Lower leg skin (tissue), 4 donors: ENCODE data around the gene RNASE8. TPM values are rescaled to one million over a fixed set of nuclear protein-coding genes. Genes with fewer than 3 reads are reported as not detected.

Source experiments
- DNase-seq, 2 donors: peaks; one replicate each; pipeline ENCODE4 v3.0.0-alpha.2; 2019; ENCODE audit warnings: low spot score in 2 of 2
- H3K4me3 ChIP-seq: fragments of 200-600 bp; sonication (generic); 2 replicates; pipeline ENCODE4 v1.5.1; 2017; ENCODE audit warnings: mild to moderate bottlenecking, low read depth; ENCODE audit not compliant: poor library complexity, severe bottlenecking
- CTCF ChIP-seq, 3 donors: fragments of 450-650 bp; IDR thresholded peaks; one replicate each; pipeline ENCODE4 v1.5.1; 2016; ENCODE audit warnings: antibody characterized with exemption in 3 of 3, mild to moderate bottlenecking in 3 of 3, moderate library complexity in 2 of 3
- POLR2A ChIP-seq, 2 donors: fragments of 450-650 bp; IDR thresholded peaks; one replicate each; pipeline ENCODE4 v1.6.1; 2016 to 2017; ENCODE audit warnings: antibody characterized with exemption in 2 of 2, mild to moderate bottlenecking in 1 of 2, moderate library complexity in 1 of 2
- WGBS, 2 donors: methylation state at CpG; one replicate each; pipeline ENCODE4 v1.1.5; 2018; 5-methylcytosine and 5-hydroxymethylcytosine counted together
- intact Hi-C: fragments of 100-400 bp; cut with DNase I; formaldehyde crosslinking; loops from one replicate; pipeline ENCODE4 v1.15.0; 2023; ENCODE audit warnings: low total_unique reads
- total RNA-seq, 4 donors: library from RNA; depleted of rRNA; stranded (reverse); fragments of >200 nt; gene quantifications; one replicate each; pipeline ENCODE4 v1.1.0, GENCODE V29; 2016

RNASE8 gene
- total RNA-seq, 4 donors from 2014 or later: not detected

- intact Hi-C loops: no loop called here
- DNase-seq: peak; percentile 97 to 99
- WGBS, 2 donors: 0 to 1% methylated on average over 23 to 52 of the region's 62 CpGs
- peak in 1 of 3 donors; percentile 95 for TF ChIP-seq CTCF (IDR thresholded peaks at IDR 0.05)
- TF ChIP-seq POLR2A (IDR thresholded peaks at IDR 0.05): peak in 1 of 2 donors; percentile 48
- peak overlapping the region; percentile 49 for H3K4me3 ChIP-seq
Observed at GRCh38 chr14:21103710-21104447, 46.3 kb downstream of the RNASE8 start.

GRCh38 chr14:21104448-21105060 is 46.9 kb downstream of the RNASE8 start:
- H3K4me3 ChIP-seq: peak overlapping the region; percentile 49
- TF ChIP-seq CTCF (IDR thresholded peaks at IDR 0.05): peak in 1 of 3 donors; percentile 86
- TF ChIP-seq POLR2A (IDR thresholded peaks at IDR 0.05): no peak
- intact Hi-C loops: no loop called here
- DNase-seq: peak; percentile 81 to 96
- 4 to 8% methylated on average over 8 of the region's 8 CpGs for WGBS, 2 donors

- WGBS, 2 donors: 81 to 82% methylated on average over 8 of the region's 8 CpGs
- DNase-seq: no peak
- TF ChIP-seq CTCF (IDR thresholded peaks at IDR 0.05) (no peak), POLR2A (IDR thresholded peaks at IDR 0.05) (no peak)
- no peak overlapping the region for H3K4me3 ChIP-seq
- intact Hi-C loops: no loop called here
Observed at GRCh38 chr14:21105095-21105494, 47.5 kb downstream of the RNASE8 start.

- intact Hi-C loops: no loop called here
- H3K4me3 ChIP-seq: no peak overlapping the region
- DNase-seq: no peak
- 36 to 40% methylated on average over 4 of the region's 4 CpGs for WGBS, 2 donors
- TF ChIP-seq CTCF (IDR thresholded peaks at IDR 0.05) (no peak), POLR2A (IDR thresholded peaks at IDR 0.05) (no peak)
Observed at GRCh38 chr14:21106176-21106497, 48.5 kb downstream of the RNASE8 start.

GRCh38 chr14:21106498-21107282 is 49.1 kb downstream of the RNASE8 start:
- no peak for TF ChIP-seq POLR2A (IDR thresholded peaks at IDR 0.05)
- peak in 1 of 3 donors; percentile 45 for TF ChIP-seq CTCF (IDR thresholded peaks at IDR 0.05)
- H3K4me3 ChIP-seq: no peak overlapping the region
- WGBS, 2 donors: 9 to 14% methylated on average over 11 of the region's 11 CpGs
- peak; percentile 80 to 96 for DNase-seq
- intact Hi-C loops: no loop called here
